ENCODE measurements around the gene COL6A2.

DNA sequence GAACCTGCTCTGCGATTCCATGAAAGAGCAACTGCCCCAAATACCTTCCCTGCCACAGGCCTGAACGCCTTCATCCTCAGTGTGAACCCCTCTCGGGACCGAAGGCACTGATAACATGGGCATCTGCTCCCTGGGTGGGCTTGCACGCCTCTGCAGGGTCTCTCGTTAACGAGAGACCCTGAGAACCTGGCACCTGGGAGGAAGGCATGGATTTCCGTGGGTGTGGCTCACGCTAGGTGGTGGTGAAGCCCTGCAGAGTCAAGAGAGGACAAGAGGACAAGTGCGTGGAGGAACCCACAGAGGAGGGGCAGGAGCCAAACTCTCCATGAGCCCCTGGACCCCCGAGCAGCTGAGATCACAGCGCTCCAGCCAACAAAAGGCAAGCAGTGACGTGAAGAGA is 26.8 kb upstream of the COL6A2 start:
- TF ChIP-seq, protein P1, sequence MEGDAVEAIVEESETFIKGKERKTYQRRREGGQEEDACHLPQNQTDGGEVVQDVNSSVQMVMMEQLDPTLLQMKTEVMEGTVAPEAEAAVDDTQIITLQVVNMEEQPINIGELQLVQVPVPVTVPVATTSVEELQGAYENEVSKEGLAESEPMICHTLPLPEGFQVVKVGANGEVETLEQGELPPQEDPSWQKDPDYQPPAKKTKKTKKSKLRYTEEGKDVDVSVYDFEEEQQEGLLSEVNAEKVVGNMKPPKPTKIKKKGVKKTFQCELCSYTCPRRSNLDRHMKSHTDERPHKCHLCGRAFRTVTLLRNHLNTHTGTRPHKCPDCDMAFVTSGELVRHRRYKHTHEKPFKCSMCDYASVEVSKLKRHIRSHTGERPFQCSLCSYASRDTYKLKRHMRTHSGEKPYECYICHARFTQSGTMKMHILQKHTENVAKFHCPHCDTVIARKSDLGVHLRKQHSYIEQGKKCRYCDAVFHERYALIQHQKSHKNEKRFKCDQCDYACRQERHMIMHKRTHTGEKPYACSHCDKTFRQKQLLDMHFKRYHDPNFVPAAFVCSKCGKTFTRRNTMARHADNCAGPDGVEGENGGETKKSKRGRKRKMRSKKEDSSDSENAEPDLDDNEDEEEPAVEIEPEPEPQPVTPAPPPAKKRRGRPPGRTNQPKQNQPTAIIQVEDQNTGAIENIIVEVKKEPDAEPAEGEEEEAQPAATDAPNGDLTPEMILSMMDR (conservative IDR thresholded peaks at IDR 0.05; ENCODE audit: low read depth, low read length): no peak
- TF ChIP-seq EZH2 (IDR thresholded peaks at IDR 0.05; ENCODE audit: borderline replicate concordance, low read depth, low read length, poor library complexity, severe bottlenecking): no peak
